BJ (cell line): ENCODE results near the gene HBG2. TPM values are rescaled to one million over a fixed set of nuclear protein-coding genes. Genes with fewer than 3 reads are reported as not detected.

Experiments used
- CTCF ChIA-PET: fragments of 350-600 bp; formaldehyde crosslinking; extraction: SDS; loops from one replicate; lab custom pipeline; 2021; ENCODE audit warnings: antibody characterized with exemption, inconsistent platforms; lab: Yijun Ruan, JAX
- POLR2A ChIA-PET: fragments of 300-600 bp; sonication (Branson Sonifier 250); formaldehyde crosslinking; extraction: SDS; loops from one replicate; lab custom pipeline; 2021; ENCODE audit warnings: antibody characterized with exemption; lab: Charles Lee
- DNase-seq: peaks from one replicate; pipeline ENCODE4 v3.0.0-alpha.2; 2011; ENCODE audit warnings: low read depth
- H3K27me3 ChIP-seq: 2 replicates; pipeline ENCODE4 v1.6.0; 2011; ENCODE audit warnings: low read length; ENCODE audit not compliant: control insufficient read depth, insufficient read depth
- H3K36me3 ChIP-seq: 2 replicates; pipeline ENCODE4 v1.5.1; 2011; ENCODE audit warnings: low read length; ENCODE audit not compliant: control insufficient read depth, insufficient read depth
- H3K4me3 ChIP-seq: 2 replicates; pipeline ENCODE4 v1.5.1; 2011; ENCODE audit warnings: low read depth, mild to moderate bottlenecking, control low read depth, low read length
- CTCF ChIP-seq: IDR thresholded peaks from 2 replicates; pipeline ENCODE4 v1.5.1; 2011; ENCODE audit warnings: low read depth, mild to moderate bottlenecking, control low read depth, inconsistent platforms, low read length, moderate library complexity; ENCODE audit not compliant: insufficient read depth
- polyA plus RNA-seq: library from polyadenylated mRNA; depleted of rRNA; stranded (reverse); fragments of >200 nt; gene quantifications from 2 replicates; pipeline ENCODE4 v1.2.3, GENCODE V29; 2011; rRNA removed

Gene HBG2
- polyA plus RNA-seq, 1 experiment, result not detected

- DNase-seq, result no peak
- no peak overlapping the region for H3K4me3 ChIP-seq
- ChIA-PET POLR2A (no interaction called here), CTCF (interaction anchor here (0.6 to 4.5 kb wide), 9 partner anchors 10 to 188 kb away, joined by 3 to 22 read pairs (median 6); no protein-coding TSS in a partner anchor)
- H3K36me3 ChIP-seq, result no peaks in the 10 kb centered on the region
- no peaks in the 10 kb centered on the region for H3K27me3 ChIP-seq
- no peak for TF ChIP-seq CTCF
Observed at GRCh38 chr11:5203366-5203765, 51.2 kb downstream of the HBG2 start.

Other genes starting within 250 kb of the HBG2 start
- gene OR52J3, start 208.3 kb downstream of the HBG2 start, polyA plus RNA-seq, result not detected in 2 replicates
- gene OR52E2, start 195.2 kb downstream of the HBG2 start, polyA plus RNA-seq, result not detected in 2 replicates
- not detected in 2 replicates for gene OR52E1, start 185.2 kb downstream of the HBG2 start, polyA plus RNA-seq
- not detected in 2 replicates for gene OR52A5, start 116.4 kb downstream of the HBG2 start, polyA plus RNA-seq
- not detected in 2 replicates for gene OR52A1, start 100.0 kb downstream of the HBG2 start, polyA plus RNA-seq
- gene OR51V1, start 54.1 kb downstream of the HBG2 start, polyA plus RNA-seq, result not detected in 2 replicates
- gene HBB, start 27.7 kb downstream of the HBG2 start, polyA plus RNA-seq, result not detected in 2 replicates
- 0.56 and 1.0 TPM in 2 replicates for gene HBD, start 20.3 kb downstream of the HBG2 start, polyA plus RNA-seq
- gene HBG1, start 4.9 kb downstream of the HBG2 start, polyA plus RNA-seq, result not detected in 2 replicates
- gene HBE1, start 15.2 kb upstream of the HBG2 start, polyA plus RNA-seq, result not detected in 2 replicates
- gene OR51B4, start 47.2 kb upstream of the HBG2 start, polyA plus RNA-seq, result not detected in 2 replicates
- gene OR51B2, start 69.5 kb upstream of the HBG2 start, polyA plus RNA-seq, result not detected in 2 replicates
- gene OR51B5, start 88.7 kb upstream of the HBG2 start, polyA plus RNA-seq, result 0.05 TPM in 1 of 2 replicates, not detected in the other
- not detected in 2 replicates for gene OR51B6, start 96.7 kb upstream of the HBG2 start, polyA plus RNA-seq
- not detected in 2 replicates for gene OR51M1, start 129.0 kb upstream of the HBG2 start, polyA plus RNA-seq
- gene OR51Q1, start 167.3 kb upstream of the HBG2 start, polyA plus RNA-seq, result not detected in 2 replicates
- not detected in 2 replicates for gene OR51I1, start 186.7 kb upstream of the HBG2 start, polyA plus RNA-seq
- gene OR51I2, start 194.5 kb upstream of the HBG2 start, polyA plus RNA-seq, result not detected in 2 replicates
- not detected in 2 replicates for gene OR52D1, start 233.9 kb upstream of the HBG2 start, polyA plus RNA-seq